SKM-1 treated with dmso at 0.1 percent for 144 hours (cell line): ENCODE results near the gene SLU7.
A peak's percentile ranks its signal among the peaks of the same experiment; 100 is the strongest.

Experiments
- DNase-seq: peaks from one replicate; lab custom pipeline; 2025; ENCODE audit not compliant: unreplicated experiment; lab: John Stamatoyannopoulos, UW

SLU7 gene

DNA sequence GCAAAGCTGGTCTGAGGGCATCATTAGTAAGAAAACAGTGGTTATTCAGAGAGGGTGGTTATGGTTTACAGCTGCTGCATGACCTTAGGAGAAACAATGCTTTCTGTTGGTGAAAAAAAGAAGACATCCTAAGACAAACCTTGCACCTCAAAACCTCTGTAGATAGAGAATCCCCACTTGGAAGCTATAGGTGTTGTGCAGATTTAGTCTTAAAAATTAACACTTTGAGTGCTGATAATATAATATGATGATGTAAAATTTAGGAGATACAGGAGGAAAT, 1.4 kb upstream of the SLU7 start:
- no peak for DNase-seq

GRCh38 chr5:160419458-160420330, 813 bp upstream of the SLU7 start:
- no peak for DNase-seq

GRCh38 chr5:160399402-160400353, 19.2 kb downstream of the SLU7 start, which contains the start of gene FAM200C:
Gene FAM200C, minus strand, starts transcription at chr5:160400054. Its CDS starts 4,564 bp downstream, at chr5:160395490.
- peak; percentile 85 for DNase-seq

DNA sequence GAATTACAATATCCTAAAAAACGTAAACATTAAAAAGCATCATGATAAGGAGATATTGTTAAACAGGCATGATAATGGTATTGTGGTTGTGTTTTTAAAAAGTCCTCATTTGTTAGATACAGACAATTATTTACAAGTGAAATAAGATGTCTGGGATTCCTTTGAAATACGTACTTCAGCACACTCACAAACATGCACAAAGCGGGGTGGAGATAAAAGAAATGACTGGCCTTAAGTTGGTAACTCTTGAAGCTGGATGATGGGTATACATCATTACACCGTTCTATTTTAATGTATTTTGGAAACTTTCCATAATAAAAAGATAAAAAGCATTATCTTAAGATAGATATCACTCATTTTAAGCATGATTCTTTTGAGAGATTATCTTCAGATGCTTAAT, 20.1 kb downstream of the SLU7 start:
- DNase-seq: no peak

- no peak for DNase-seq
Measured at GRCh38 chr5:160397492-160397891, 21.4 kb downstream of the SLU7 start.

GRCh38 chr5:160395111-160395510, 23.8 kb downstream of the SLU7 start:
- DNase-seq: no peak

- DNase-seq: peak; percentile 49
Measured at GRCh38 chr5:160390787-160391696, 27.8 kb downstream of the SLU7 start.

- DNase-seq: no peak
Measured at GRCh38 chr5:160387445-160387844, 31.4 kb downstream of the SLU7 start.

DNA sequence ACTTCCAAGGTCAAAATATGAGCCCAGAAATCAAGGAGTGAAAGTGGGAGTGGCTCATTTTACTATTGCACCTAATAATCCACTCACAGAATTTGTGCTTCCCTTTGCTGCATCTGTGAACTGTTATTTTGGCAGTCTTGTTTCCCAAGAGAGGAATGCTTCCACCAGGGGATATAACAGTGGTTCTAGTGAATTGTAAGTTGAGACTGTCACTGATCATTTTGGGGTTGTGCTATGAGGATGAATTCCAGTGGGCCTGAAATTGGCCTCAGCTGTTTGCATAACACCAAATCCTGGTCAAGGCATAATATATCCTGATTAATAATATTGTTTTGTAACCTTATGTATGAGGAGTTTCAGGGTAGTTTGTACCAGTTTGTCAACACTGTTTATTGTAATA, 33.4 kb downstream of the SLU7 start:
- DNase-seq: no peak

DNA sequence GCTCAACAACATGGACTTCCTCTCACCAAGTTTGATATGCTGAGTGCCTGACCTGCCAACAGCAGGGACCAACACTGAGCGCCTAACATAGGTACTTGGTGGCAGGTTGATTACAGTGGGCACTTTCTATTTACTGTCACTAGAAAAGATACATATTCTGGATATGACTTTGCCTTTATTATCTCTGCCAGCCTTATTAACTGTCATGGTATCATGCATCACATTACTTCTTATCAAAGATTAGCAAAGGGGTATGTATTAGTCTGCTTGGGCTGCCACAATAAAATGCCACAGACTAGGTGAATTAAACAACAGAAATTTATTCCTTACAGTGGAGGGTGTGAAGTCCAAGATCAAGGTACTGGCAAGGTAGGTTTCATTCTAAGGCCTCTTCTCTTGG, 34.2 kb downstream of the SLU7 start:
- no peak for DNase-seq

DNA sequence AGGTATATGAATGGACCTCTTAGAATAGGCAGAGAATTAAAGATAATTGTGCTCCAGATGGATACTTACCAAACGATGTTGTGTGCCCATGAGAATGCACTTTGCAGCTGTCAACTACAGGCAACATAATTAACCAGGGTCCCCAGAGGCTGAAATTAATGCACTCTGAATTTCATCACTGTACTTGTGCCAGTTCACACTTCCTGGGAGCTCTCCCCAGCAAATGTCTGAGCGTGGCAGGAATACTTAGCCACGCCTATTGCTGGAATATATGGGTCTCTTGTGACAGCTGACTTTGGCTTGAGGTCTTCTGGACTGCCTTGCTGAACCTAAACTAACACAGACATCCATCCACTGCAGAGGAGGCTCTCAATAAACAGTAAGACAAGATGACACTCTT, 36.5 kb downstream of the SLU7 start:
- DNase-seq: no peak

DNA sequence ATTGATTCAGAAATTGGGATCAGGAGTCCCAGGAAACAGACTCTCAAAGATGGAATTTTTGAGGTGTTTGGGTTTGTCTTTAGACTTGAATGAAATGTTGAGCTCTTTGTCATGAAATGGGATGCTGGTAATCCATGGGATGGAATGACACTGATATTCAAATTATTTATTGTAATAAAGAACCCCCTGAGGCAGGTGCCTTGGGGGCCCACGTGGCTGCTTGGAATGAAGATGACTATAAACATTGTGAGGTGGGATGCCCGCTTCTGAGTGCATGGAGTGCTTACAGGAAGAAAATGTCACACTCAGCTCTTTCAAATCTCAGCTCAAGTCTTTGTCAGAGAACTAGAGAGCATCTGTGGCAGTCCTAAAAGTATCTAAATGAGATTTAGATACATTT, 38.8 kb downstream of the SLU7 start:
- DNase-seq: no peak

- DNase-seq: no peak
Measured at GRCh38 chr5:160379511-160379910, 39.4 kb downstream of the SLU7 start.

DNA sequence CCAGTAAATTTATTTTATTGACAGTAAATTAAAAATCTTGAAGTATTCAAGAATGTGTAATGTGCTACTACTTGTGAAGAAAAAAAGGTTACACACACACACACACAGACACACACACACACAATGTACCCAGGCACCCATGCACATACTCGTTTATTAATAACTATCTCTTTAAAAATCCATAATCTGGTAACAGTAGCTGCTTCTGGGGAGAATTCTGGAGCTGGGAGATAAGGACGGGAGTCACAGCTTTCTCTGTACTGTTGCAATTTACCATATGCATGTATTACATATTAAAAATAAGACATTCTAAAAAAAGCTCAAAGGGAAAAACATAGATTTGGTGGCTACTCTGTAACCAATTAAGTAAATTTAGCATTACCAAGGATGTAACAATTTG, 40.6 kb downstream of the SLU7 start:
- no peak for DNase-seq

DNA sequence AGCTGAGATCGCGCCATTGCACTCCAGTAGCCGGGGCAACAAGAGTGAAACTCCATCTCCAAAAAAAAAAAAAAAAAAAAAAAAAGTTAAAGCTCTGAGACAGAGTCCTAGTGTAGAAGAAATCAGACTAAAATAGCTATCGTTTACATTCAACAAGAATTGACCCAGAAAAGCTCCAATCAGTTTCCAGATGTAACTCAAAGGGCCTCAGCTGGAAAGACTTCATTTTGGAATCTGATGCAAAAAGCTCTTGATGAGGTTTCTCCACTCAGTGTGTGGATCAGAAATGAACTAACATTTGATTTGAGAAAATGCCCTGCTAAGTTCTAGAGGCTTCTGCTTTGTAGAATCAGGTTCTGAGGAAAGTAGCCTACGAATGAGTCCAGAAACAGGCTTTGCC, 41.2 kb downstream of the SLU7 start:
- DNase-seq: no peak

- DNase-seq: no peak
Measured at GRCh38 chr5:160376416-160376815, 42.5 kb downstream of the SLU7 start.

DNA sequence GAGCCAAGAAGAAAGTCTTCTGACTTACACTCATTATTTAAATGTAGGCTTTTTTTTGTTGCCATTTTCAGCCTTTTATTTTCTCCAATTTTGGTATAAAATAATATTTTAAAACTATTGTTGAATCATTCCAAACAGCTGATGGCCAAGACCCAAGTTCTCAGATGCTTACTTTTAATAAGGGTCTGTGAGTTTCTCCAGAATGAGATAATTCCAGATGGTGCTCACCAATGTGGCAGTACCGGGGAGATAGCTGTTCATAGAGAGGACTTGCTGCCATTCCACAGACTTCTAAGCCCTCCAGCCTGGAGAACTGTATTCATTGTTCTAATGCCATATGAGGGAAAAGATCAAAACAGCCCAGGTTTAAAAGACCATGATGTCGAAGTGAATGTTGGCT, 43.2 kb downstream of the SLU7 start:
- no peak for DNase-seq

GRCh38 chr5:160375166-160375565, 43.7 kb downstream of the SLU7 start:
- no peak for DNase-seq

DNA sequence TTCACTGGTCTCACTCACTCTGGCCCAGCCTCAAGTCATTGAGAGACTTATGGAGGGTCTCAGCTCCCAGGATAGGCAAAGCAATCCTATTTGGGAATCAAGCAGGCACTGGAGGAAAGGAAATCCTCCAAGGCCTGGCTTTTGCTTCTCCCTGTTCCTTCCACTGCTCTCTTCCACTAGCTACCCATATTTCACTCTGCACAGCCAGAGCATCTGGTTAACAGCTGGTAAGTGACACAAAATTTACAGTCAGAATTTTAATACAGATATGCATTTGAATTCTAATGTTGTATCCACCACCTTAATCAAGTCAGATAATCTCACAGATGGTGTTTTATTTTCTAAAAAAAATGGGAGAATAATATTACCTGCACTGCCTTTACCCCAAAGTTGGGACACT, 47.6 kb downstream of the SLU7 start:
- no peak for DNase-seq

GRCh38 chr5:160370713-160371034, 48.2 kb downstream of the SLU7 start:
- no peak for DNase-seq

DNA sequence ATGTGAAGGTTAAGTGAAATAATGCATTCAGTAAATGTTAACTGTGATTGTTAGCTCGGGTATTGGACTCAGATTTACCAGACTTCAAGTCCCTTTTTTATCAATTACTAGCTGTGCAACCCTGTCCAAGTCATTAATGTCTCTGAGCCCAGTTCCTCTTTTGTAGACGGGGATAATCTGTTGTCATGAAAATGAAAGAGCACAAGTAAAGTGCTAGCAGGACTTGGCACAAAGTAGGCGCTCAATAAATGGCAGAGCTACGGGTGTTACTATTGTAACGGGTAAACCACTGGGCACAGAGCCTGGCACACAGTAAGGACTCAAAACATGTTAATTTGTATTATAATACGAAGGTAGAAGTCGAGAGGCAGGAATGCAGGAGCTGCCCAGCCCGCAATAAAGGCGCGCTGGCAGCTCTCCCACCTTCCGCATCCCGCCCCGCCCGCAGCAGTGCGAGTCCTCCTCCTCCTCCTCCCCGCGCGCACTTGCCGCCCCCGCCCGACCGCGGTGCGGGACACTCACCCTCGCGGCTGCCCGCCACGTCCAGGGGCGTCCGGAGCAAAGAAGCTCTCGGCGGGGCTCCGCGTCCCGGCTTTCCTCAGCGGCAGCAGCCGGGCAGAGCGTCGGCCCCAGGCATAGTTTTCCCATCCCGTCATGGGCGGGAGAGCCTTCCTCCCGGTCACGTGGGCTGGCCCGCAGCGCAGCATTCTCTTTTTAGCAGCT, 48.7 kb downstream of the SLU7 start, which contains the start of gene C1QTNF2:
Gene C1QTNF2 (minus strand): TSS at position 637 of the 723 bp plus-strand sequence. CDS start 15,615 bp downstream, outside the sequence.
- peak; percentile 28 for DNase-seq
